Measurements from ENCODE around the gene CFTR.

The CFTR gene

GRCh38 chr7:117648203-117648866 is 168.5 kb downstream of the CFTR start:
- no peak for DNase-seq (ENCODE audit: low spot score)

GRCh38 chr7:117652943-117653680 is 173.3 kb downstream of the CFTR start:
- DNase-seq (ENCODE audit: low spot score) = no peak

GRCh38 chr7:117654780-117655179 is 175.0 kb downstream of the CFTR start:
- DNase-seq (ENCODE audit: low spot score) = no peak

- DNase-seq (ENCODE audit: low spot score) = no peak
Measured at GRCh38 chr7:117656806-117657205, 177.0 kb downstream of the CFTR start.

DNA sequence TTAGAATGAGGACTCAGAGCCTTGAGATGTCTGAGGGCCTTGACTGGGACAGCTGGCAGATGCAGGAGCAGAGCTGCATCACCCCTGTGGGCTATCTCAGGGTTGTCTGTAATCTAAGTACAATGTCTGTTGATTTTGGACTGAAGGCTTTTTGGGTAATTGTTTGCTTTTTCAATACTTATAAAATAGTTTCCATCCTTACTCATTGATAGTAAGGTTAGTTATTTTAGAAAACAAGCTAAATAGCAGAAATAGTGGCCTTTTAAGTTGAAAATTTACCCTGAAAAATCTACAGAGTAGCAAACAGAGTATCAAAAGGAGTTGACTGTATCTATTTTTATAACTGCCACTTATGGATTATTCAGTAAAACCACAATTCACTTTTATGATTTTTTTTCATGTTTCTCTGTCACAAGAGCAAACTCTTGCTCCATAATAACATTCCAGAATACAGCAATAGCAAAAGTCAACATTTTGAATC is 179.7 kb downstream of the CFTR start:
- DNase-seq (ENCODE audit: low spot score) = no peak

- DNase-seq (ENCODE audit: low spot score) = no peak
Measured at GRCh38 chr7:117661328-117661727, 181.5 kb downstream of the CFTR start.

DNA sequence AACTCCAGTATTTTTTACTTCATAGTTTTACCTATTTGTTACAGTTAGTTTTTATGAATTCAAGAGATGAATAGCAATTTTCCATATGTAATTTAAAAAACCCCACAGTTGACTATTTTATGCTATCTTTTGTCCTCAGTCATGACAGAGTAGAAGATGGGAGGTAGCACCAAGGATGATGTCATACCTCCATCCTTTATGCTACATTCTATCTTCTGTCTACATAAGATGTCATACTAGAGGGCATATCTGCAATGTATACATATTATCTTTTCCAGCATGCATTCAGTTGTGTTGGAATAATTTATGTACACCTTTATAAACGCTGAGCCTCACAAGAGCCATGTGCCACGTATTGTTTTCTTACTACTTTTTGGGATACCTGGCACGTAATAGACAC is 184.2 kb downstream of the CFTR start:
- no peak for DNase-seq (ENCODE audit: low spot score)

GRCh38 chr7:117665368-117665767 is 185.5 kb downstream of the CFTR start:
- DNase-seq (ENCODE audit: low spot score) = no peak

- DNase-seq (ENCODE audit: low spot score) = no peak
Measured at GRCh38 chr7:117666031-117666430, 186.2 kb downstream of the CFTR start.

DNA sequence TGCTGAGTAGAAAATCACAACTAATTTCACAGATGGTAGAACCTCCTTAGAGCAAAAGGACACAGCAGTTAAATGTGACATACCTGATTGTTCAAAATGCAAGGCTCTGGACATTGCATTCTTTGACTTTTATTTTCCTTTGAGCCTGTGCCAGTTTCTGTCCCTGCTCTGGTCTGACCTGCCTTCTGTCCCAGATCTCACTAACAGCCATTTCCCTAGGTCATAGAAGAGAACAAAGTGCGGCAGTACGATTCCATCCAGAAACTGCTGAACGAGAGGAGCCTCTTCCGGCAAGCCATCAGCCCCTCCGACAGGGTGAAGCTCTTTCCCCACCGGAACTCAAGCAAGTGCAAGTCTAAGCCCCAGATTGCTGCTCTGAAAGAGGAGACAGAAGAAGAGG is 186.9 kb downstream of the CFTR start:
- no peak for DNase-seq (ENCODE audit: low spot score)

DNA sequence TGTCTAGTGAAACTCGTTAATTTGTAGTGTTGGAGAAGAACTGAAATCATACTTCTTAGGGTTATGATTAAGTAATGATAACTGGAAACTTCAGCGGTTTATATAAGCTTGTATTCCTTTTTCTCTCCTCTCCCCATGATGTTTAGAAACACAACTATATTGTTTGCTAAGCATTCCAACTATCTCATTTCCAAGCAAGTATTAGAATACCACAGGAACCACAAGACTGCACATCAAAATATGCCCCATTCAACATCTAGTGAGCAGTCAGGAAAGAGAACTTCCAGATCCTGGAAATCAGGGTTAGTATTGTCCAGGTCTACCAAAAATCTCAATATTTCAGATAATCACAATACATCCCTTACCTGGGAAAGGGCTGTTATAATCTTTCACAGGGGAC is 187.6 kb downstream of the CFTR start:
- DNase-seq (ENCODE audit: low spot score) = no peak

GRCh38 chr7:117669818-117670217 is 190.0 kb downstream of the CFTR start:
- DNase-seq (ENCODE audit: low spot score) = no peak

- DNase-seq (ENCODE audit: low spot score) = no peak
Measured at GRCh38 chr7:117672453-117672852, 192.6 kb downstream of the CFTR start.

- DNase-seq (ENCODE audit: low spot score) = no peak
Measured at GRCh38 chr7:117673367-117673766, 193.5 kb downstream of the CFTR start.

DNA sequence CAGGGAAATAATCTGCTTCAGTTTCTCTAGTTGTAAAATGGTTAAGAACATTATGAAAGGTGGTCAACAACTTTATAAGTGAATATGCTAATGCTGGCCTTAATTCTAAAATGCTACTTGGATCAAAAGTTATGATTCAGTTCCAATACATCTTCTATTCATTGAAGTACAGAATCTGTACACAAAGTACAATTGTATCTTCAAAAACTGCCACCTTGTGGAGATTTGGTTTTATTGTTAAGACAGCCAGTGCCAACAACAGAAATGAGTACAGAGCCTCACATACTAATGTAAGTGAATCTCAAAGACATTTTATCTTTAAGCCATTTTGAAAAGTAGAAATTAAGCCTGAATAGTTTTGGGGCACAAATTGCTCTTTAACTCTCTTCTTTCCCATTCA is 194.0 kb downstream of the CFTR start:
- DNase-seq (ENCODE audit: low spot score) = no peak

DNA sequence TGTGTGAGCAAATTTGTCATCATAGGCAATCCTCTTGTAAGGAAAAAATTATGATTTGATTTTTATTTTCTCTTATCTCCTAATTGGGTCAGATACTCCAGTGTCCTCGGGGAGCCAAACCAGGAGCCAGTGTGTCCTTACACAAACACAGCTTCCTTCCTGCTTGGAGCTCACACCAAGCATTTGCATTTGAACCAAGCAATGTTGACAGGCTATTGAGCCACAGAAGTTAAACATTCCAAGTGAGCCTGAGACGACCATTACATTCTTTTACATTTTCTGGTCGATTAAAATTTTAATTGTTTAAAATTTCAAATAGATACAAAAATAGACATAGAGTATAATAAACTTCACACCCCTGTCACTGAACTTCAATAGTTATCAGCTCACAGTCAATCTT is 194.8 kb downstream of the CFTR start:
- no peak for DNase-seq (ENCODE audit: low spot score)

GRCh38 chr7:117675497-117676435 is 195.9 kb downstream of the CFTR start:
- DNase-seq (ENCODE audit: low spot score) = no peak

- no peak for DNase-seq (ENCODE audit: low spot score)
Measured at GRCh38 chr7:117679120-117679519, 199.3 kb downstream of the CFTR start.

GRCh38 chr7:117682681-117683385 is 203.0 kb downstream of the CFTR start:
- DNase-seq (ENCODE audit: low spot score) = no peak

GRCh38 chr7:117683430-117684175 is 203.8 kb downstream of the CFTR start:
- no peak for DNase-seq (ENCODE audit: low spot score)

DNA sequence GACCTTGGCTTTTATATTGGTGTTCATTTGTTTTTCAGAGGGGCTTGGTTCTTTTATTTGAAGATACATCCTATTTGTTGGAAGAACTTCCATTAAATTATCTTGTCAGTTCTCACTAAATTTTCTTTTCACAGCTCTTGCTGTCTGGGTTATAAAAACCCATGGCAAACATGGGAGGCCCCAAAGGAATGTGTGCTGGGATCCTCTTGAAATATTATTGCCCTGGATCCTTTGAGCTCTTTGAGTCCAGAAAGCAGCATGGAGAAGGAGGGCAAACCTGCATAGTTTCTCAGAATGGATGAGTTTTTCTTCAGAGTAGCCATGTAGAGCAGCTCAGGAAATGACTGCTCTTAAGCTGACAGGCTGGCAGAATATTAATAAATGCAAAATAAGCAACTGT is 206.0 kb downstream of the CFTR start:
- no peak for DNase-seq (ENCODE audit: low spot score)
